ENCODE data around the gene CCNE1. TPM values are rescaled to one million over a fixed set of nuclear protein-coding genes. Genes with fewer than 3 reads are reported as not detected.

CCNE1 gene
- polyA plus RNA-seq, 3 donors, result 1.7 TPM; not detected in 2

GRCh38 chr19:29832801-29833200, 21.0 kb downstream of the CCNE1 start:
- H3K4me1 ChIP-seq (ENCODE audit: control insufficient read depth in 1 of 2, insufficient read depth in 2 of 2, low read length in 2 of 2), result no peaks in the 10 kb centered on the region
- intact Hi-C loops (cut with micrococcal nuclease), result no loop called here
- no peak overlapping the region for H3K27ac ChIP-seq (ENCODE audit: low read depth in 1 of 2, low read length in 2 of 2)

GRCh38 chr19:29833614-29834261, 21.9 kb downstream of the CCNE1 start:
- H3K36me3 ChIP-seq (replicated peaks in 1 of 2; ENCODE audit: control insufficient read depth in 1 of 2, insufficient read depth in 2 of 2, low read length in 2 of 2), result no peaks in the 10 kb centered on the region
- TF ChIP-seq CTCF (IDR thresholded peaks at IDR 0.05), result no peak
- no peaks in the 10 kb centered on the region for H3K36me3 Mint-ChIP-seq
- 91% methylated on average over 11 of the region's 12 CpGs for WGBS (ENCODE audit: insufficient coverage)
- no peaks in the 10 kb centered on the region for H3K4me1 ChIP-seq (ENCODE audit: control insufficient read depth in 1 of 2, insufficient read depth in 2 of 2, low read length in 2 of 2)
- H3K4me3 Mint-ChIP-seq, result no peak overlapping the region
- H3K4me3 ChIP-seq (replicated peaks in 1 of 3; ENCODE audit: low read depth in 2 of 3, low read length in 3 of 3), result no peak overlapping the region
- no peak overlapping the region for H2AFZ ChIP-seq (ENCODE audit: insufficient read depth, low read depth, low read length, poor library complexity, severe bottlenecking)
- intact Hi-C loops (cut with micrococcal nuclease), result no loop called here
- no peaks in the 10 kb centered on the region for H3K79me2 ChIP-seq (ENCODE audit: insufficient read depth, low read length)
- peaks cover 9 to 21% (median 14%) of the 10 kb centered on the region in 3 donors for H3K27me3 Mint-ChIP-seq (ENCODE audit: low read depth in 3 of 3)
- peaks cover 12% of the 10 kb centered on the region for H3K4me1 Mint-ChIP-seq
- no peaks in the 10 kb centered on the region for H3K9me3 ChIP-seq (replicated peaks in 1 of 2; ENCODE audit: control insufficient read depth in 1 of 2, insufficient read depth in 1 of 2, low read length in 2 of 2)
- H3K27ac Mint-ChIP-seq, result no peak overlapping the region
- H3K4me2 ChIP-seq (replicated peaks; ENCODE audit: extremely low read depth, low read length, poor library complexity, severe bottlenecking), result no peak overlapping the region
- H3K27ac ChIP-seq (ENCODE audit: low read depth in 1 of 2, low read length in 2 of 2), result no peak overlapping the region
- H3K27me3 ChIP-seq (ENCODE audit: control insufficient read depth in 2 of 2, insufficient read depth in 2 of 2, low read length in 2 of 2), result no peaks in the 10 kb centered on the region
- H3K9ac ChIP-seq (ENCODE audit: insufficient read depth, low read length, poor library complexity, severe bottlenecking), result no peak overlapping the region
- H3K9me3 Mint-ChIP-seq, result no peaks in the 10 kb centered on the region
- no peaks in the 10 kb centered on the region for H4K20me1 ChIP-seq (ENCODE audit: insufficient read depth, low read length)
- no peak for DNase-seq

More at GRCh38 chr19:29832801-29833200, 21.0 kb downstream of the CCNE1 start:
- Mint-ChIP-seq H3K27me3 (ENCODE audit: low read depth in 3 of 3) (peaks cover 8 to 20% (median 12%) of the 10 kb centered on the region in 3 donors), H3K27ac (no peak overlapping the region), H3K36me3 (no peaks in the 10 kb centered on the region), H3K4me3 (no peak overlapping the region), H3K9me3 (no peaks in the 10 kb centered on the region), H3K4me1 (peaks cover 12% of the 10 kb centered on the region)
- Histone ChIP-seq H2AFZ (ENCODE audit: insufficient read depth, low read depth, low read length, poor library complexity, severe bottlenecking) (no peak overlapping the region), H3K36me3 (replicated peaks in 1 of 2; ENCODE audit: control insufficient read depth in 1 of 2, insufficient read depth in 2 of 2, low read length in 2 of 2) (no peaks in the 10 kb centered on the region), H3K9me3 (replicated peaks in 1 of 2; ENCODE audit: control insufficient read depth in 1 of 2, insufficient read depth in 1 of 2, low read length in 2 of 2) (no peaks in the 10 kb centered on the region), H3K79me2 (ENCODE audit: insufficient read depth, low read length) (no peaks in the 10 kb centered on the region), H3K4me2 (replicated peaks; ENCODE audit: extremely low read depth, low read length, poor library complexity, severe bottlenecking) (no peak overlapping the region), H3K9ac (ENCODE audit: insufficient read depth, low read length, poor library complexity, severe bottlenecking) (no peak overlapping the region), H3K27me3 (ENCODE audit: control insufficient read depth in 2 of 2, insufficient read depth in 2 of 2, low read length in 2 of 2) (no peaks in the 10 kb centered on the region), H4K20me1 (ENCODE audit: insufficient read depth, low read length) (no peaks in the 10 kb centered on the region), H3K4me3 (replicated peaks in 1 of 3; ENCODE audit: low read depth in 2 of 3, low read length in 3 of 3) (no peak overlapping the region)
- DNase-seq, result no peak
- WGBS (ENCODE audit: insufficient coverage), result 95% methylated on average over 7 of the region's 9 CpGs
- TF ChIP-seq CTCF (IDR thresholded peaks at IDR 0.05), result no peak
